ENCODE measurements around the gene ZNF862. TPM values are rescaled to one million over a fixed set of nuclear protein-coding genes. Genes with fewer than 3 reads are reported as not detected.
A peak's percentile ranks its signal among the peaks of the same experiment; 100 is the strongest.
"Not testable (repeated sequence)": the region's sequence is repeated elsewhere in the genome, so short reads cannot be mapped to it uniquely, and the experiment has no call there.

ZNF862 gene
- total RNA-seq, 1 donor: 8.5 TPM

GRCh38 chr7:149826344-149827088, 11.7 kb upstream of the ZNF862 start:
- Histone ChIP-seq H3K4me1 (ENCODE audit: insufficient read depth, low read length) (no peaks in the 10 kb centered on the region), H3K4me3 (ENCODE audit: low read length) (no peak overlapping the region), H3K9me3 (ENCODE audit: low read depth, low read length) (no peaks in the 10 kb centered on the region), H3K27me3 (ENCODE audit: insufficient read depth, low read length) (no peaks in the 10 kb centered on the region)

DNA sequence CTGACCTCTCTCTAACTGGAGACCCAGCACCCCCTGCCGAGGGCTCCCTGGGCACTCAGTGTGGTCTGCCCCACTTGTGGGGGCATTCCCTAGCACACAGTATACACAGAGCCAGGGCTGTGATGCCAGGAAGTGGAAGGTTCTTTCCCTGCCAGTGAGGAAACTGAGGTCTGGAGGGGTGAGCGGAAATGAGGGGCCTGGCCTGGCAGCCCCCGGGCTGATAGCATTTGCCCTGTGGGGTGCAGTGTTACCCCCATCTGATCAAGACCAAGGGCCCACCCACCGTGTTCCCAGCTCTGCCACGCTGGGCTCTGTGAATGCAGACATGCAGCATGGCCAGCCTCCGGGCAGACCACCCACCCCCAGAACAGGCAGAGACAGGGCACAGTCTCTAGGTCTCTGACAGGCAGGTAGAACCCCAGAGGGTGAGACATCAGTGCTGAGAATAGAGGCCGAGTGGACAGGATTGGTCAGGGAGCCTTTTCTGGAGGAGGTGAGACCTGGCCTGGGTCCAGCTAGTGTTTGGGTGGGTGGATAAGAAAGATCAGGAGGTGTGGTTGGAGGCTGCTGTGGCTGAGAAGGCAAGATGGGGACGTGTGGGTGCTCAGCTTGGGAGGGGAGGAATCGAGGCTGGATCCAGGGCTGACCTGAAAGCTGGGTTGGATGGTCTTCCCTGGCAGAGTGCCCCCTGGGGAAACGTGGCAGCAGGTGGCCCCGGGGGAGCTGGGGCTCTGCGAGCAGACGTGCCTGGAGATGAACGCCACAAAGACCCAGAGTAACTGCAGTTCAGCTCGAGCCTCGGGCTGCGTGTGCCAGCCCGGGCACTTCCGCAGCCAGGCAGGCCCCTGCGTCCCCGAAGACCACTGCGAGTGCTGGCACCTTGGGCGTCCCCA, 10.8 kb upstream of the ZNF862 start:
- Histone ChIP-seq H3K4me1 (ENCODE audit: insufficient read depth, low read length) (no peaks in the 10 kb centered on the region), H3K9me3 (ENCODE audit: low read depth, low read length) (no peaks in the 10 kb centered on the region), H3K4me3 (ENCODE audit: low read length) (no peak overlapping the region), H3K27me3 (ENCODE audit: insufficient read depth, low read length) (no peaks in the 10 kb centered on the region)

DNA sequence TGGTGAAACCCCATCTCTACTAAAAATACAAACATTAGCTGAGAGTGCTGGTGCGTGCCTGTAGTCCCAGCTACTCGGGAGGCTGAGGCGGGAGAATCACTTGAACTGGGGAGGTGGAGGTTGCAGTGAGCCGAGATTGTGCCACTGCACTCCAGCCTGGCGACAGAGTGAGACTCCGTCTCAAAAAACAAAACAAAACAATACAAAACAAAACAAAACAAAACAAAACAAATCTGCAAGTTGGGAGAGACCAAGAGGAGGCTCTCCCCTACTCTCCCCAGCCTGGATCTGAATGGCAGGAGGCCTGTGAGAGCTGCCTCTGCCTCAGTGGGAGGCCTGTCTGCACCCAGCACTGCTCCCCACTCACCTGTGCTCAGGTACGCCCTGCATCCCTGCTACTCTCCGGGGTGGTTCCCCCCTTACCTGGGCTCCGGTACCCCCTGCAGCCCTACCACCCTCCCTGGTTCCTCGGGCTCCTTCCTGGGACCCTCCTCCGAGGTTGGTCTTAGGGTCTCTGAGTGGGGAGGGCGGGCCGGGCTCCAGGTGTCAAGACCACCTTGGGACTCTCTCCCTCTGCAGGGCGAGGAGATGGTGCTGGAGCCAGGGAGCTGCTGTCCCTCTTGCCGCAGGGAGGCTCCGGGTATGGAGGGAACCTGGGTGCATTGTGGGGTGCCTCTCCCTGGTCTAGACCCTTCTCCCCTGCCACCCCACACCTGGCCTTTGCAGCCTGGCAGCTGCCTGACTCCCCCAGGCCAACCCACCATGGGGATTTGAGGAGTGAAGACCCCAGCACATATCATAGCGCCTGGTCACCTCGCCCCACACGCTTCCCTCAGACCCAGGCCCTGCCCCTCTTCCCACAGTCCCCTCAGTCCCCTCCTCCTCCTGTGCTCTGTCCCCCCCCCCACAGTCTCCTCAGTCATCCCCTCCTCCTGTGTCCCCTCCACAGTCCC, 9.5 kb upstream of the ZNF862 start:
- Histone ChIP-seq H3K27me3 (ENCODE audit: insufficient read depth, low read length) (no peaks in the 10 kb centered on the region), H3K4me1 (ENCODE audit: insufficient read depth, low read length) (no peaks in the 10 kb centered on the region), H3K4me3 (ENCODE audit: low read length) (no peak overlapping the region), H3K9me3 (ENCODE audit: low read depth, low read length) (no peaks in the 10 kb centered on the region)

DNA sequence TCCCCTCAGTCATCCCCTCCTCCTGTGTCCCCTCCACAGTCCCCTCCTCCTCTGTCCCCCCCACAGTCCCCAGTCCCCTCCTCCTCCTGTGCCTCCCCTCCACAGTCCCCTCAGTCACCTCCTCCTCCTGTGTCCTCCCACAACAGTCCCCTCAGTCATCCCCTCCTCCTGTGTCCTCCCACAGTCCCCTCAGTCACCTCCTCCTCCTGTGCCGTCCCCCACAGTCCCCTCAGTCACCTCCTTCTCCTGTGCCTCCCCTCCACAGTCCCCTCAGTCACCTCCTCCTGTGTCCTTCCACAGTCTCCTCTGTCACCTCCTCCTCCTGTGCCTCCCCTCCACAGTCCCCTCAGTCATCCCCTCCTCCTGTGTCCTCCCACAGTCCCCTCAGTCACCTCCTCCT, 7.6 kb upstream of the ZNF862 start:
- H3K9me3 ChIP-seq (ENCODE audit: low read depth, low read length); H3K27me3 ChIP-seq (ENCODE audit: insufficient read depth, low read length); H3K4me3 ChIP-seq (ENCODE audit: low read length): not testable (repeated sequence)

DNA sequence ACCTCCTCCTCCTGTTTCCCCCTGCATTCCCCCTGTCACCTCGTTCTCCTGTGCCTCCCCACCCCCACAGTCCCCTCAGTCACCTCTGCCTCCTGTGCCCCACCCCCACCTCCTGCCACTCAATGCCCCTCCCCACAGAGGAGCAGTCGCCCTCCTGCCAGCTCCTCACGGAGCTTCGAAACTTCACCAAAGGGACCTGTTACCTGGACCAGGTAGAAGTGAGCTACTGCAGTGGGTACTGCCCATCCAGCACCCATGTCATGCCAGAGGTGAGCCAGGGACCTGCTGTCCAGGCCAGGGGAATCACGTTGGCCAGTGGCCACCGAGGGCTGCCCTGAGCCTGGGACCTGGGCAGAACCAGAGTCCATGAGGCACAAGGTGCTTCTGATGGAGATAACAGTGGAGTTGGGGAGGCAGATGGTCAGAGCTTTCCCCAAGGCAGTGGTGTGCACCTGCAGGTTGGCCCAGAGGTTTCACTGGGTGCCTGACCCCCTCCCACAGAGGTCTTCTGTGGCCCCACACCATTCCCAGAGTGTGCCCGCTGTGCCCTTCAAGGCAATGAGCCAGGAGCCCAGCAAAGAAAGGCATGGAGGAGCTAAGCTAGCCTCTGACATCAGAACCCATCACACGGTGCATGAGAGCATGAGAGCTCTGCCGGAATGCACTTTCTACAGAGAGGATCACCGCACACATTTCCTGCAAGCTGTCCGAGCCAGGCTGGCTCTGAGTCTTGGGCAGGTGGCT, 7.0 kb upstream of the ZNF862 start:
- Histone ChIP-seq H3K4me1 (ENCODE audit: insufficient read depth, low read length) (no peaks in the 10 kb centered on the region), H3K27me3 (ENCODE audit: insufficient read depth, low read length) (no peaks in the 10 kb centered on the region), H3K9me3 (ENCODE audit: low read depth, low read length) (no peaks in the 10 kb centered on the region)

More for the DNA sequence above, 7.6 kb upstream of the ZNF862 start:
- H3K4me1 ChIP-seq (ENCODE audit: insufficient read depth, low read length): not testable (repeated sequence)

DNA sequence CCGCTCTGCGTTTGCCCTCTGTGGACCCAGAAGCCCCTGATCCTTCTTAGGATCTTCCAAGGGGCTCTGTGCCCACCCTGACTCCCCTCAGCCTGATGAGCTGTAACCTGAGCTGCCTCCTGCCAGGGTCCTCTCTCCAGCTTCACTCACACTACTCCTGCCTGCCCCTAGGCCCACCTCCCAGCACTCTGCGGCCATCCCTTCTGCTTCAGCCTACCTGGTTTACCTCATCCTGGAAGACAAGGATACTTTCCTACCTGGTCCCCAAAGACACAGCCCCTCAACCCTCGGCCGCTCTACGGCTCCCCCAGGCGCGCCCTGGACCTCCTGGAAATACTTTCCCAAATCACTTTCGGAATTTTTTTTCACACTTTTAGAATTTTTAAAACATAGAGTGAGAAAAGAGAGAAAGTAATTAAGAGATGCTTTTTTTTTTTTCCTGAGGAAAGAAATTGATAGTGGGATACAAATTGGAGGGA, 6.4 kb upstream of the ZNF862 start:
- Histone ChIP-seq H3K27me3 (ENCODE audit: insufficient read depth, low read length) (no peaks in the 10 kb centered on the region), H3K4me1 (ENCODE audit: insufficient read depth, low read length) (no peaks in the 10 kb centered on the region), H3K4me3 (ENCODE audit: low read length) (no peak overlapping the region), H3K9me3 (ENCODE audit: low read depth, low read length) (no peaks in the 10 kb centered on the region)

More for the DNA sequence above, 7.0 kb upstream of the ZNF862 start:
- H3K4me3 ChIP-seq (ENCODE audit: low read length): no peak overlapping the region

DNA sequence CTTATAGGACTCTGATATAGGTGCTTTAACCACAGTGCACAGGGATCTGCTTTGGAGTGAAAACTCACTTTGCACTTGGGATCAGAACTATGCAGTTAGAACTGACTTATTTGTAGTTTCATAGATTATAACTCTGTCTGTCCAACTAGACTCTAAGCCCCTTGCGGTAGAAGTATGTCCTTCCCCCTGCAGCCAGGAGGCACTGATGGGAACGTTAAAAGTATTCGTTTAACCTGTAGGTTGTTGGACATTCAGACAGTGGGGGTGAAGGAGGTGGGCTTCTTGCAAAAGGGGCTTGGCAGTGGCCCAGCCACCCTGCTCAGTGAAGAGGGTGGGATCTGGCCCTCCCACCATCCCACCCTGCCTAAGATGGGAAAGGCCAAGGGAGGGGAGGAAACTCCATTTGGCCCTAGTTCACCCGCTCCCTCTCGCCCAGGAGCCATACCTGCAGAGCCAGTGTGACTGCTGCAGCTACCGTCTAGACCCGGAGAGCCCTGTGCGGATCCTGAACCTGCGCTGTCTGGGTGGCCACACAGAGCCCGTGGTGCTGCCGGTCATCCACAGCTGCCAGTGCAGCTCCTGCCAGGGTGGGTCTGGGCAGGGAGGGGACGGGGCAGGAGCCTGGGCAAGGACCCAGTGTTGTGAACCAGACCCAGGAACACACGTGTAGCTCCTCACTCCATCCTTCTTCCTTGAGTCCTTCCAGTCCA, 5.7 kb upstream of the ZNF862 start:
- Histone ChIP-seq H3K9me3 (ENCODE audit: low read depth, low read length) (no peaks in the 10 kb centered on the region), H3K27me3 (ENCODE audit: insufficient read depth, low read length) (no peaks in the 10 kb centered on the region), H3K4me1 (ENCODE audit: insufficient read depth, low read length) (peaks cover under 1% of the 10 kb centered on the region), H3K4me3 (ENCODE audit: low read length) (no peak overlapping the region)

DNA sequence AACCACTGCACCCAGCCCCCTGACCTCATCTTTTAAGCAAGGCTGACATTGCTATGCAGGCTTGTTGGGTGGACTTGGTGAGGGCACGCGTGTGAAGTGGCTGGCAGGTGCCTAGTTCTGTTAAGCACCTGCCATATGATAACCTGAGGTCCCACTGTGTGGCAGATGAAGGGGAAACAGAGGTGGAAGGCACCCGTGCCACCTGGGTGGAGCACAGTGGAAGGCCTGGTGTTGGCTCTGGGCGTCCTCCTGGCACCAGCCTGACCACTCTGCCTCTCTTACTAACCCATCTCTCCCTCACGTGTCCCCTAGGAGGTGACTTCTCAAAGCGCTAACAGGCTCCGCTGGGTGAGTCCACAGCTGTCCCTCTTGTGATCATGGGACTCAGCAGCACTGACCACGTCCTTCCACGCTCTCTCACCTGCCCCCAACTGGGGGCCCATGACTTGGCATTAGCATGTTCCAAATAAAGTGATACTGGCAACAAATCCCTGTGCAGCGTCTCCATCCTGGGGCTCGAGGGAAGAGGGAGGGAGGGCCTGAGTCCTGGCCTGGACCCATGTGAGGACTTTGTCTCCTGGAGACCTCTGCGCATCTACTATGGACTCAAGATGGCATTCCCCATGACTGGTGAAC, 4.6 kb upstream of the ZNF862 start:
- peaks cover 5% of the 10 kb centered on the region for H3K4me1 ChIP-seq (ENCODE audit: insufficient read depth, low read length)
- no peak overlapping the region for H3K4me3 ChIP-seq (ENCODE audit: low read length)
- H3K27me3 ChIP-seq (ENCODE audit: insufficient read depth, low read length): no peaks in the 10 kb centered on the region
- H3K9me3 ChIP-seq (ENCODE audit: low read depth, low read length): no peaks in the 10 kb centered on the region

DNA sequence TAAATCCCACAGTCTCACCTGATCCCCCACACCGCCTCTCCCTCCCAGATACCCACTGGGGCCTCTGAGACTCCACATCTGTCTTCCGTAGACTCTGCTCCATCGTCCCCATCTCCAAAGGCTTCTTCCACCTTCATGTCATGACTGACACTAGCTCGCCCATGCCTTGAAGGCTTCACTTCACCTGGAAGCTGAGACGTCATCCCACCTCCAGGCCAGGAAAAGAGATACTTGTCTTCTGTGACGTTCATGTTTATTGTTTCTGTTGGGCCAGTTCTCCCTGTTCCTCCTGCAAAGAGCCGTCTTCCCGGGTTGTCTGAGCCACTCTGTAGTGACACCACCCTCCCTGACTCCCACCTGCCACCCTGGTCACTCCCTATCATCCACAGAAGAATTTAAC, 3.6 kb upstream of the ZNF862 start:
- H3K4me1 ChIP-seq (ENCODE audit: insufficient read depth, low read length): peaks cover 15% of the 10 kb centered on the region
- H3K27me3 ChIP-seq (ENCODE audit: insufficient read depth, low read length): no peaks in the 10 kb centered on the region
- no peak overlapping the region for H3K4me3 ChIP-seq (ENCODE audit: low read length)
- no peaks in the 10 kb centered on the region for H3K9me3 ChIP-seq (ENCODE audit: low read depth, low read length)

DNA sequence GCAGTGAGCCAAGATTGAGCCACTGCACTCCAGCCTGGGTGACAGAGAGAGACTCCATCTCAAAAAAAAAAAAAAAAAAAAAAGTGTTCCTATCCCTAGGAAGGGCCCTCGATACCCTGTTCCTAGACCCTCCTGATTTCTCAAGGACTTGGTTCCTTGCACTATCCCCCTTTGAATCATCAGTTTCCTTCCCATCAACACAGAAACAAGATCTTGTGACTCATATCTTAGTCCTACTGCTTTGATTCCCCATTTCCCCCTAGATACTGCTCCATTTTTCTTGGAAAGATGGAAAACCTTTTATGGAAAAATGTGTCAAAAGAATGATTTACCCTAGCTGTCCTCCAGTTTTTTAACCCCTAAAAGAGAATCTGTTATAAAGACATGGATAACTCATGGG, 1.7 kb upstream of the ZNF862 start:
- no peaks in the 10 kb centered on the region for H3K9me3 ChIP-seq (ENCODE audit: low read depth, low read length)
- H3K27me3 ChIP-seq (ENCODE audit: insufficient read depth, low read length): no peaks in the 10 kb centered on the region
- H3K4me3 ChIP-seq (ENCODE audit: low read length): no peak overlapping the region
- H3K4me1 ChIP-seq (ENCODE audit: insufficient read depth, low read length): peaks cover 16% of the 10 kb centered on the region

- H3K4me3 ChIP-seq (ENCODE audit: low read length): no peak overlapping the region
- H3K9me3 ChIP-seq (ENCODE audit: low read depth, low read length): no peaks in the 10 kb centered on the region
- H3K4me1 ChIP-seq (ENCODE audit: insufficient read depth, low read length): peaks cover 16% of the 10 kb centered on the region
- no peaks in the 10 kb centered on the region for H3K27me3 ChIP-seq (ENCODE audit: insufficient read depth, low read length)
These were observed 481 bp upstream of the ZNF862 start for GRCh38 chr7:149837564-149838223.

- Histone ChIP-seq H3K27me3 (ENCODE audit: insufficient read depth, low read length) (no peaks in the 10 kb centered on the region), H3K4me3 (ENCODE audit: low read length) (peak overlapping the region; percentile 64), H3K4me1 (ENCODE audit: insufficient read depth, low read length) (peaks cover 16% of the 10 kb centered on the region), H3K9me3 (ENCODE audit: low read depth, low read length) (no peaks in the 10 kb centered on the region)
These were observed 825 bp downstream of the ZNF862 start for GRCh38 chr7:149838992-149839408.

GRCh38 chr7:149839933-149840332, 1.8 kb downstream of the ZNF862 start:
- Histone ChIP-seq H3K4me1 (ENCODE audit: insufficient read depth, low read length) (peaks cover 16% of the 10 kb centered on the region), H3K4me3 (ENCODE audit: low read length) (no peak overlapping the region), H3K27me3 (ENCODE audit: insufficient read depth, low read length) (no peaks in the 10 kb centered on the region), H3K9me3 (ENCODE audit: low read depth, low read length) (no peaks in the 10 kb centered on the region)
